Astrocyte (in vitro differentiated cells and primary cell): ENCODE data around the gene ANP32A. TPM values are rescaled to one million over a fixed set of nuclear protein-coding genes. Genes with fewer than 3 reads are reported as not detected.

Experiments used
- DNase-seq: peaks from one replicate; pipeline ENCODE4 v3.0.0-alpha.2; 2010; ENCODE audit warnings: low read depth
- FAIRE-seq: peaks from 2 replicates; lab custom pipeline; 2011; peaks lifted over from hg19 to GRCh38; lab: Jason Lieb, UNC
- H2AFZ ChIP-seq: 2 replicates; pipeline ENCODE4 v1.6.0; 2012; ENCODE audit warnings: low read depth, low read length, inconsistent platforms
- H3K27ac ChIP-seq: 2 replicates; pipeline ENCODE4 v1.5.1; 2011; ENCODE audit warnings: low read depth, low read length, inconsistent platforms
- H3K27me3 ChIP-seq: 2 replicates; pipeline ENCODE4 v1.6.0; 2011; ENCODE audit warnings: low read length, inconsistent platforms; ENCODE audit not compliant: insufficient read depth
- H3K36me3 ChIP-seq: 2 replicates; pipeline ENCODE4 v1.5.1; 2011; ENCODE audit warnings: low read length, inconsistent platforms; ENCODE audit not compliant: insufficient read depth
- H3K4me1 ChIP-seq: 2 replicates; pipeline ENCODE4 v1.5.1; 2011; ENCODE audit warnings: low read length, inconsistent platforms; ENCODE audit not compliant: insufficient read depth
- H3K4me2 ChIP-seq: 2 replicates; pipeline ENCODE4 v1.6.0; 2012; ENCODE audit warnings: low read length, inconsistent platforms
- H3K4me3 ChIP-seq: 2 replicates; pipeline ENCODE4 v1.5.1; 2011; ENCODE audit warnings: low read depth, mild to moderate bottlenecking, low read length, inconsistent platforms; ENCODE audit not compliant: insufficient read depth
- H3K79me2 ChIP-seq: 2 replicates; pipeline ENCODE4 v1.6.0; 2012; ENCODE audit warnings: mild to moderate bottlenecking, low read length, inconsistent platforms; ENCODE audit not compliant: insufficient read depth
- H3K9ac ChIP-seq: 2 replicates; pipeline ENCODE4 v1.6.0; 2012; ENCODE audit warnings: mild to moderate bottlenecking, low read length, inconsistent platforms
- H3K9me3 ChIP-seq: 2 replicates; pipeline ENCODE4 v1.5.1; 2012; ENCODE audit warnings: low read depth, mild to moderate bottlenecking, low read length, inconsistent platforms; ENCODE audit not compliant: insufficient read depth
- H4K20me1 ChIP-seq: 2 replicates; pipeline ENCODE4 v1.6.0; 2012; ENCODE audit warnings: low read length, inconsistent platforms; ENCODE audit not compliant: insufficient read depth
- H3K27ac Mint-ChIP-seq: one replicate; pipeline ENCODE4 v1.8.0; 2021; ENCODE audit warnings: mild to moderate bottlenecking, mixed read lengths; ENCODE audit not compliant: unreplicated experiment
- H3K27me3 Mint-ChIP-seq: one replicate; pipeline ENCODE4 v1.8.0; 2021; ENCODE audit warnings: low read depth, mixed read lengths; ENCODE audit not compliant: unreplicated experiment
- H3K36me3 Mint-ChIP-seq: one replicate; pipeline ENCODE4 v1.8.0; 2021; ENCODE audit warnings: low read depth, mixed read lengths; ENCODE audit not compliant: unreplicated experiment
- H3K4me1 Mint-ChIP-seq: one replicate; pipeline ENCODE4 v1.8.0; 2021; ENCODE audit warnings: low read depth, mixed read lengths; ENCODE audit not compliant: unreplicated experiment
- H3K4me3 Mint-ChIP-seq: one replicate; pipeline ENCODE4 v1.8.0; 2021; ENCODE audit warnings: mild to moderate bottlenecking, moderate library complexity, mixed read lengths; ENCODE audit not compliant: unreplicated experiment
- H3K9me3 Mint-ChIP-seq: one replicate; pipeline ENCODE4 v1.8.0; 2021; ENCODE audit warnings: mild to moderate bottlenecking, mixed read lengths; ENCODE audit not compliant: unreplicated experiment
- CTCF ChIP-seq: IDR thresholded peaks from 2 replicates; pipeline ENCODE4 v1.5.1; 2011; ENCODE audit warnings: low read depth, mild to moderate bottlenecking, inconsistent platforms, low read length, moderate library complexity; ENCODE audit not compliant: insufficient read depth
- EZH2 ChIP-seq: IDR thresholded peaks from 2 replicates; pipeline ENCODE4 v1.6.1; 2012; ENCODE audit warnings: mild to moderate bottlenecking, low read length, inconsistent platforms; ENCODE audit not compliant: insufficient read depth
- total RNA-seq: library from RNA; stranded (reverse); gene quantifications from 2 replicates; pipeline ENCODE4 v1.2.1, GENCODE V29; 2021

Gene ANP32A
- total RNA-seq, 1 donor from 2014 or later, result 138 TPM

- FAIRE-seq, result no peak
- Histone ChIP-seq H3K79me2 (no peaks in the 10 kb centered on the region), H4K20me1 (no peaks in the 10 kb centered on the region), H3K9ac (no peak overlapping the region), H3K4me3 (no peak overlapping the region), H3K27ac (no peak overlapping the region), H2AFZ (no peak overlapping the region), H3K36me3 (no peaks in the 10 kb centered on the region), H3K9me3 (no peaks in the 10 kb centered on the region), H3K27me3 (peaks cover 2% of the 10 kb centered on the region), H3K4me2 (no peak overlapping the region), H3K4me1 (no peaks in the 10 kb centered on the region)
- TF ChIP-seq EZH2 (no peak), CTCF (no peak)
- H3K9me3 Mint-ChIP-seq, result no peaks in the 10 kb centered on the region
- H3K36me3 Mint-ChIP-seq, result no peaks in the 10 kb centered on the region
- H3K27me3 Mint-ChIP-seq, result peaks cover 5% of the 10 kb centered on the region
- no peak overlapping the region for H3K4me3 Mint-ChIP-seq
- no peak overlapping the region for H3K27ac Mint-ChIP-seq
- peaks cover 2% of the 10 kb centered on the region for H3K4me1 Mint-ChIP-seq
- no peak for DNase-seq
Observed at GRCh38 chr15:68743256-68743655, 77.4 kb downstream of the ANP32A start.

DNA sequence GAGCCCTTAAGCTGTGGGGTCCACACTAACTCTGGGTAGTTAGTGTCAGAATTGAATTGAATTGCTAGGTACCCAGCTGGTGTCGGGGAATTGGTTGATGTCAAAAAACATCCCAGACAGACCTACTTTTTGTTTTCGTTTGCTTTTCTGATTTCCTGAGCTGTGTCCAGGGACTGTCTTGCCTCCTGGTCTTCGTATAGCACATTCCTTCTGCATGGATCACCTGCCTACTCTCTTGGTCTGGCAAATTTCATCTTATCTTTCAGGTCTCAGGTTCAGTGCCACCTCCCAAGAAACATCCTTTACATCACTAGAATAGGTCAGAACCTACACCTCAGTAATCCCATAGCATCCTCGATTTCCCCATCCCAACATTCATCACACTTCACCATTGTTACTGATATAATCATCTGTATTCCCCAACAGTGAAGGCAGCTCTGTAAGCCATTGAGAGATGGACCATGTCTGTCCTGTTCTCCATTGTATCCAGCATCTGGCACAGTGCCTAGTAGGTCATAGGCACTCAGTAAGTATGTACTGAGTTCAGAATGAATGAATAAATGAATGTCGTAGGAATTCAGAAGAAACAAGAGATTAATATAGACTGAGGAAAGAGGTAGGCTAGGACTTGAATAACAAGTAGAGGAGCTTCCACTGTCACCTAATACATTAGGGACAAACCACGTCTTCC, 81.2 kb downstream of the ANP32A start:
- DNase-seq, result no peak
- Histone ChIP-seq H3K27me3 (peaks cover 2% of the 10 kb centered on the region), H3K4me2 (no peak overlapping the region), H3K4me1 (no peaks in the 10 kb centered on the region), H3K9me3 (no peaks in the 10 kb centered on the region), H4K20me1 (no peaks in the 10 kb centered on the region), H3K4me3 (no peak overlapping the region), H3K27ac (no peak overlapping the region), H2AFZ (no peak overlapping the region), H3K79me2 (no peaks in the 10 kb centered on the region), H3K9ac (no peak overlapping the region), H3K36me3 (no peaks in the 10 kb centered on the region)
- Mint-ChIP-seq H3K9me3 (no peaks in the 10 kb centered on the region), H3K4me3 (no peak overlapping the region), H3K4me1 (peaks cover 2% of the 10 kb centered on the region), H3K27me3 (peaks cover 10% of the 10 kb centered on the region), H3K36me3 (no peaks in the 10 kb centered on the region), H3K27ac (no peak overlapping the region)
- FAIRE-seq, result no peak
- no peak for TF ChIP-seq CTCF
- no peak for TF ChIP-seq EZH2

GRCh38 chr15:68735610-68736009, 85.1 kb downstream of the ANP32A start:
- peaks cover 2% of the 10 kb centered on the region for H3K4me1 Mint-ChIP-seq
- FAIRE-seq, result no peak

More at GRCh38 chr15:68735610-68736009, 85.1 kb downstream of the ANP32A start:
- peaks cover 2% of the 10 kb centered on the region for H3K27me3 ChIP-seq
- no peaks in the 10 kb centered on the region for H4K20me1 ChIP-seq
- H3K36me3 Mint-ChIP-seq, result peaks cover 2% of the 10 kb centered on the region
- H3K27ac Mint-ChIP-seq, result no peak overlapping the region
- H3K27ac ChIP-seq, result no peak overlapping the region
- H3K9me3 ChIP-seq, result no peaks in the 10 kb centered on the region
- no peaks in the 10 kb centered on the region for H3K36me3 ChIP-seq
- TF ChIP-seq CTCF (no peak), EZH2 (no peak)
- no peak overlapping the region for H3K4me3 ChIP-seq
- H2AFZ ChIP-seq, result no peak overlapping the region
- no peak for DNase-seq
- H3K9me3 Mint-ChIP-seq, result no peaks in the 10 kb centered on the region
- no peak overlapping the region for H3K4me3 Mint-ChIP-seq
- no peak overlapping the region for H3K4me2 ChIP-seq
- H3K4me1 ChIP-seq, result no peaks in the 10 kb centered on the region
- H3K9ac ChIP-seq, result no peak overlapping the region
- H3K27me3 Mint-ChIP-seq, result peaks cover 22% of the 10 kb centered on the region
- H3K79me2 ChIP-seq, result no peaks in the 10 kb centered on the region
